Tibial nerve (tissue), 4 donors: ENCODE data around the gene VWA2. TPM values are rescaled to one million over a fixed set of nuclear protein-coding genes. Genes with fewer than 3 reads are reported as not detected.

Source experiments
- DNase-seq, 2 donors: peaks; one replicate each; pipeline ENCODE4 v3.0.0-alpha.2; 2019; ENCODE audit warnings: low spot score in 2 of 2
- H3K27ac ChIP-seq, 4 donors: fragments of 200-600 bp; sonication (generic) in 3 of 4; one replicate each; pipeline ENCODE4 v1.5.1; 2017 to 2019; ENCODE audit warnings: mild to moderate bottlenecking in 1 of 4
- H3K27me3 ChIP-seq, 2 donors: fragments of 200-600 bp; sonication (generic) in 1 of 2; one replicate each; pipeline versions ENCODE4 v1.5.1 to v1.6.0; 2017 to 2019
- H3K36me3 ChIP-seq, 3 donors: fragments of 200-600 bp; sonication (generic); one replicate each; pipeline ENCODE4 v1.5.1; 2018 to 2019
- H3K4me1 ChIP-seq, 4 donors: fragments of 200-600 bp; sonication (generic) in 3 of 4; one replicate each; pipeline ENCODE4 v1.5.1; 2017 to 2019
- H3K4me3 ChIP-seq, 4 donors: fragments of 200-600 bp; sonication (generic) in 3 of 4; one replicate each; pipeline ENCODE4 v1.5.1; 2017 to 2019; ENCODE audit warnings: mild to moderate bottlenecking in 1 of 4, moderate library complexity in 1 of 4
- H3K9me3 ChIP-seq, 4 donors: fragments of 200-600 bp; sonication (generic) in 3 of 4; one replicate each; pipeline ENCODE4 v1.5.1; 2017 to 2019
- CTCF ChIP-seq, 5 experiments: fragments of 200-600 bp in 3 of 5; fragments of 450-650 bp in 2 of 5; sonication (generic) in 3 of 5; IDR thresholded peaks; one replicate each; pipeline ENCODE4 v1.5.1; 2016 to 2019; ENCODE audit warnings: antibody characterized with exemption in 5 of 5, mild to moderate bottlenecking in 3 of 5, moderate library complexity in 2 of 5
- EP300 ChIP-seq, 2 donors: sonication (generic); formaldehyde crosslinking; IDR thresholded peaks; one replicate each; pipeline ENCODE4 v1.6.1; 2017; ENCODE audit warnings: antibody characterized with exemption in 2 of 2, mild to moderate bottlenecking in 1 of 2
- POLR2A ChIP-seq, 2 donors: fragments of 450-650 bp; IDR thresholded peaks; one replicate each; pipeline ENCODE4 v1.6.1; 2017; ENCODE audit warnings: antibody characterized with exemption in 2 of 2, mild to moderate bottlenecking in 2 of 2, moderate library complexity in 2 of 2
- WGBS, 2 donors: methylation state at CpG; one replicate each; pipeline ENCODE4 v1.1.5; 2018; 5-methylcytosine and 5-hydroxymethylcytosine counted together
- total RNA-seq, 4 donors: library from RNA; depleted of rRNA; stranded (reverse); fragments of >200 nt; gene quantifications; one replicate each; pipeline ENCODE4 v1.1.0, GENCODE V29; 2016

Gene VWA2
- total RNA-seq, 4 donors from 2014 or later, result 0.22 to 1.6 (median 1.0) TPM

GRCh38 chr10:114304017-114304570 is 65.0 kb downstream of the VWA2 start:
- WGBS, 2 donors, result 2 to 4% methylated on average over 14 of the region's 14 CpGs

GRCh38 chr10:114304571-114305421 is 65.7 kb downstream of the VWA2 start:
- DNase-seq, result no peak
- H3K9me3 ChIP-seq, result no peaks in the 10 kb centered on the region
- H3K36me3 ChIP-seq, result peaks cover 0 to 60% (median 8%) of the 10 kb centered on the region in 3 donors
- H3K4me3 ChIP-seq, result peak overlapping the region in 2 of 4 donors; percentile 28 to 34
- 28 to 30% methylated on average over 41 of the region's 41 CpGs for WGBS, 2 donors
- H3K4me1 ChIP-seq, result peaks cover 0 to 69% (median 21%) of the 10 kb centered on the region in 4 donors
- TF ChIP-seq POLR2A (IDR thresholded peaks at IDR 0.05), result no peak
- peak in 3 of 5 experiments; percentile 18 to 44 (median 32) for TF ChIP-seq CTCF (IDR thresholded peaks at IDR 0.05)
- H3K27ac ChIP-seq, result peak overlapping the region in 3 of 4 donors; percentile 2 to 83 (median 23)
- H3K27me3 ChIP-seq, result no peaks in the 10 kb centered on the region

More at GRCh38 chr10:114304017-114304570, 65.0 kb downstream of the VWA2 start:
- peak; percentile 81 to 96 for DNase-seq
- Histone ChIP-seq H3K9me3 (no peaks in the 10 kb centered on the region), H3K27ac (peak overlapping the region; percentile 2 to 83 (median 13)), H3K4me1 (peaks cover 0 to 62% (median 17%) of the 10 kb centered on the region in 4 donors), H3K4me3 (peak overlapping the region in 2 of 4 donors; percentile 28 to 34), H3K27me3 (no peaks in the 10 kb centered on the region), H3K36me3 (peaks cover 0 to 60% (median 6%) of the 10 kb centered on the region in 3 donors)
- TF ChIP-seq POLR2A (IDR thresholded peaks at IDR 0.05) (no peak), CTCF (IDR thresholded peaks at IDR 0.05) (peak; percentile 72 to 90 (median 80)), EP300 (IDR thresholded peaks at IDR 0.05) (peak in 1 of 2 donors; percentile 75)

- no peak for DNase-seq
- no peak overlapping the region for H3K27ac ChIP-seq
- H3K4me3 ChIP-seq, result no peak overlapping the region
- 92 to 93% methylated on average over 18 of the region's 18 CpGs for WGBS, 2 donors
- no peaks in the 10 kb centered on the region for H3K27me3 ChIP-seq
- H3K36me3 ChIP-seq, result peaks cover 0 to 60% (median 6%) of the 10 kb centered on the region in 3 donors
- TF ChIP-seq CTCF (IDR thresholded peaks at IDR 0.05), result no peak
- TF ChIP-seq POLR2A (IDR thresholded peaks at IDR 0.05), result no peak
- TF ChIP-seq EP300 (IDR thresholded peaks at IDR 0.05), result no peak
- peaks cover 0 to 76% (median 23%) of the 10 kb centered on the region in 4 donors for H3K4me1 ChIP-seq
- no peaks in the 10 kb centered on the region for H3K9me3 ChIP-seq
Measured at GRCh38 chr10:114305521-114305925, 66.5 kb downstream of the VWA2 start.

GRCh38 chr10:114306116-114306973 is 67.3 kb downstream of the VWA2 start:
- H3K36me3 ChIP-seq, result peaks cover 0 to 60% (median 2%) of the 10 kb centered on the region in 3 donors
- peaks cover 0 to 80% (median 24%) of the 10 kb centered on the region in 4 donors for H3K4me1 ChIP-seq
- TF ChIP-seq CTCF (IDR thresholded peaks at IDR 0.05) (no peak), POLR2A (IDR thresholded peaks at IDR 0.05) (no peak), EP300 (IDR thresholded peaks at IDR 0.05) (no peak)
- H3K9me3 ChIP-seq, result no peaks in the 10 kb centered on the region
- H3K27ac ChIP-seq, result peak overlapping the region in 2 of 4 donors; percentile 12 to 44
- WGBS, 2 donors, result 71 to 80% methylated on average over 11 to 18 of the region's 19 CpGs
- no peak overlapping the region for H3K4me3 ChIP-seq
- H3K27me3 ChIP-seq, result no peaks in the 10 kb centered on the region
- DNase-seq, result no peak
